ENCODE measurements around the gene TACO1.

Gene TACO1

DNA sequence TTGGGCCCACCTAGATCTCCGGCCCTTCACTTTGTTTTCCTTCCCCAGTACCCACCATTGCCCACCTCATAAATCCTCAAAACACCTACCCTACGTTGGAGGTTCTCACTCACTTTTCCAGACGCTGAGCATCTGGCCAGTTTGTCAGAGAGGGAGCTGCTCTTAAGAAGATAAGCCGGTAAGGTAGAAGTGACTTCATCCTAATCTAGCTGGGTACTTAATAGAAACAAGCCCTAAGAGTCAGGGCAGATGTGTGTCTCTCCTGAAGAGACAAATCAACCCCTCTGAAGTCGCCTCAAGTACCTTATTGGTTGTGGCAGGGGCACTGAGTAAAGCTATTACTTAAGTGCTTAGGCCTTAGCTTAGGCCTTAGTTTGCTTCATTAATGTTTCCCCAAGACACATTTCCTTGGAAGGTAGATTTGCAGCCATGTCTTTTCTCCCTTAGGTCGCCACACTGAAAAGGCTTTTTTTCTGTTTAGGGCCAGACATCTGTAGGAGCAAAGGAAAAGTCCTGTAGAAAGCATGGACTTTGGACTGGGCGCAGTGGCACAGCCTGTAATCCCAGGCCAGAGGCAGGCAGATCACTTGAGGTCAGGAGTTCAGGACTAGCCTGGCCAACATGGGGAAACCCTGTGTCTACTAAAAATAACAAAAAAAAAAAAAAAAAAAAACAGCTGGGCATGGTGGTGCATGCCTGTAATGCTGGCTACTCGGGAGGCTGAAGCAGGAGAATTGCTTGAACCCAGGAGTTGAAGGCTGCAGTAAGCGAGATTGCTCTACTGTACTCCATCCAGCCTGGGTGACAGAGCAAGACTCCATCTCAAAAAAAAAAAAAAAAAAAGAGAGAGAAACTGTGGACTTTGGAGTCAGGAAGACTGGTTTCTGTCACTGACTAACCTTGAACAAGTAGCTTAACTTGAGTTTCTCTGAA lies 1.0 kb downstream of the TACO1 start:
- DNase-seq: no peak

GRCh38 chr17:63609816-63610573 lies 9.3 kb downstream of the TACO1 start:
- no peak for DNase-seq

GRCh38 chr17:63610854-63611253 lies 10.2 kb downstream of the TACO1 start:
- no peak for DNase-seq

GRCh38 chr17:63611354-63611753 lies 10.7 kb downstream of the TACO1 start:
- no peak for DNase-seq

GRCh38 chr17:63613663-63614062 lies 13.0 kb downstream of the TACO1 start:
- no peak for DNase-seq

GRCh38 chr17:63621229-63621683 lies 20.6 kb downstream of the TACO1 start:
- DNase-seq: peak; percentile 73

- DNase-seq: peak; percentile 99
These were observed 21.2 kb downstream of the TACO1 start, which contains the start of gene MAP3K3 for GRCh38 chr17:63621684-63622573. Gene MAP3K3, plus strand, starts transcription at chr17:63622417. Its CDS starts 343 bp downstream, at chr17:63622760.

DNA sequence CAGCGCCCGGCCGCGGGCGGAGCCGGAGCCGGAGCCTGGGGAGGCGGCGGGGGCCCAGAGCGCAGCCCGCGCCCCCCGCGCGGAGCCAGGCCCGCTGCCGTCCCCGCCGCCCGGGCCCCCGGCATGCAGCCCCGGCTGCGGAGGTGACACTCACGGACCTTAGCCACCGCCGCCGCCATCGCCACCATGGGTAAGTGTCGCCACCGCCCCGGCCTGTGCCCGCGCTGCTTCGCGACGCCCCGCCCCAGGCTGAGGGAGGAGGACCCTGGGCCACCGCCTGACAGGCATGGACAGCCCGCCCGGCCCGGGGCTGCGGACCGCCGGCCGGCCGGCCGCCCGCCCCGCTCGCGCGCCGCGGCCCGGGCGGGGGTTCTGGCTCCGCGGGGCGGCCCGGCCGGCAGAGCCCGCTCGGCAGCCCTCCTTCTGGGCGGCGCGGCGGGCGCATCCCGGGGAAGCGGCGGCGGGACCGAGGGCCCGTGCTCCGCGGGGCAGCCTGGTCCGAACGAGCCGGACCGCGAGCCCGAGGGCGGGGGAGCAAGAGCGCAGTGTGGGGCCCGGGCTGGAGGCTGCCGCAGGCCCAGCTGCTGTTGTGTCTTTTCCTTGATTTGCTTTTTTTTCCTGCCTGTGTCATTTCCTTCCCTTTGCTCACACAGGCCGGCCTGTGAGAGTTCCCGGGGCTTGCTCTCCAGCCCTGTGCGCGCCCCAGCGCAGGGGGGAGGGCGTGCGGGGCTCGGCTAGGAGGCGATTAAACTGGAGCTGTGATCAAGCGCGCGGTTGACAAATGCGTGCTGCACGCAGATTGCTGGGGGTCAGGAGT lies 22.1 kb downstream of the TACO1 start:
- DNase-seq: peak; percentile 39

GRCh38 chr17:63623786-63624530 lies 23.3 kb downstream of the TACO1 start:
- DNase-seq: no peak

- no peak for DNase-seq
These were observed 23.8 kb downstream of the TACO1 start for GRCh38 chr17:63624531-63624880.

DNA sequence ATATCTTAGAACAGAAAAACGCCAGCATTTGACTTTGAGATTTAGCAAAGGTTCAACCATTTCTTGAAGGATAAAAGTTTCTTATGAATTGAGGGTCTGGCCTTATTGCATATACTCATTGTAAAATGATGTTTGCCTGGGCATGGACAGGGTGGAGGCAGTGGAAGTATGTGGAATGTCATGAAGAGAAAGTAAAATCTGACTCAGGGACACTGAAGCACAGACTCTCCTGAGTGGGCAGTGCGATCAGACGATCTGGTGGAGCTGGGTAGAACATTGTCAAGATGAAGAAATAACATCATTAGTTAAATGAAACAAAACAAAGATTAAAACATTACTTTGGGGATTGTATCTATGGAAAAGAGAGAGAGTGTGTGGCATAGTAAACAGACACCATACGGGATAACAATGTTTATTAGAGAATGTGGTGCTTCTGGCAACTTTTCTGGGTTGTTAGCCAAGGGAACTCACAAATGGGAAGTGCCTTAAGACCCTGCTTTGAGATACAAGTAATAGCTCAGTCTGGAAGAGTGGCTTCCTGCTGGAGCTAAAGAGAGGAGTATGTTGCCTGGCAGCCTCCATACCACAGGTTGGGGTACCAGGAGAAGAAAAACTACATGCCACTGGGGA lies 26.0 kb downstream of the TACO1 start:
- no peak for DNase-seq

GRCh38 chr17:63629627-63630026 lies 28.9 kb downstream of the TACO1 start:
- no peak for DNase-seq

- DNase-seq: no peak
These were observed 30.4 kb downstream of the TACO1 start for GRCh38 chr17:63631062-63631461.

DNA sequence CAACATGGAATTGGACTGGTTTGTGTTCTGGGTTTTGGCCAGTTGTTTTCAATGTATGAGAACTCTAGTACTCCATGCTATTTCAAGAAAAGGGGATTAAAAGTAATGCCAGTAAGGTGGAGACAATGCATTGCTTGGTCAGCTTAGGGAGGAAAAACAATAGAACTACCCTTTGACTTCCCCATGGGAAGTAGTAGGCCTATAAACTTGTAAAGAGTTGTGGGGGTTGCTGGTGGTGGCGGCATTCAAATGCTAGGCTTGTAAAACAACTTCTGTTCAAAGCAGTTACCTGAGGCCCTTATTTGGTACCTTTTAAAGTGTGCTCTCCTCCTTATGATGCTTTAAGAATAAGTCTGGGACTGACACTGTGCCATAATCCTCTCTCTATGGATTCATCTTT lies 30.9 kb downstream of the TACO1 start:
- no peak for DNase-seq

GRCh38 chr17:63633742-63634141 lies 33.0 kb downstream of the TACO1 start:
- no peak for DNase-seq

- DNase-seq: no peak
These were observed 33.5 kb downstream of the TACO1 start for GRCh38 chr17:63634163-63634562.

- DNase-seq: no peak
These were observed 34.1 kb downstream of the TACO1 start for GRCh38 chr17:63634816-63635215.

GRCh38 chr17:63635290-63635689 lies 34.6 kb downstream of the TACO1 start:
- no peak for DNase-seq

GRCh38 chr17:63635787-63636186 lies 35.1 kb downstream of the TACO1 start:
- no peak for DNase-seq

GRCh38 chr17:63639125-63639524 lies 38.4 kb downstream of the TACO1 start:
- DNase-seq: no peak

GRCh38 chr17:63640038-63640437 lies 39.3 kb downstream of the TACO1 start:
- no peak for DNase-seq

All from NCI-H526 treated with DMSO at 0.1 percent for 48 hours (cell line).